A549 (cell line): ENCODE data around the gene ZNF700. TPM values are rescaled to one million over a fixed set of nuclear protein-coding genes. Genes with fewer than 3 reads are reported as not detected.

ENCODE experiments used
- ATAC-seq, 2 experiments: fragments of 200-7000 bp in 1 of 2; fragments of >200 bp in 1 of 2; cut with Nextera tagmentation in 1 of 2; cut with Tn5 transposase in 1 of 2; 3 replicates each; pipeline versions ENCODE4 v1.8.0 to v1.9.1; 2018 to 2020; ENCODE audit warnings: mild to moderate bottlenecking in 1 of 2, moderate library complexity in 1 of 2
- CTCF ChIA-PET: fragments of 300-600 bp; sonication (Branson Sonifier 250); formaldehyde crosslinking; extraction: SDS; loops from one replicate; lab custom pipeline; 2021; ENCODE audit warnings: antibody characterized with exemption, inconsistent platforms; lab: Yijun Ruan, JAX
- POLR2A ChIA-PET: fragments of 350-600 bp; formaldehyde crosslinking; extraction: SDS; loops from one replicate; lab custom pipeline; 2021; ENCODE audit warnings: antibody characterized with exemption, inconsistent platforms; lab: Yijun Ruan, JAX
- DNase-seq, 2 experiments: peaks; one replicate each; pipeline versions ENCODE4 v3.0.0 to v3.0.0-alpha.2; 2011 to 2016; ENCODE audit warnings: low read depth in 1 of 2, low spot score in 1 of 2
- FAIRE-seq: peaks from 2 replicates; lab custom pipeline; 2011; peaks lifted over from hg19 to GRCh38; lab: Jason Lieb, UNC
- H3K27ac ChIP-seq, 2 experiments: fragments of >200 bp; sonication (Bioruptor Twin); formaldehyde crosslinking; 3 replicates each; pipeline ENCODE4 v1.5.1; 2016 to 2017
- H3K4me1 ChIP-seq: fragments of >200 bp; sonication (Bioruptor Twin); formaldehyde crosslinking; 3 replicates; pipeline ENCODE4 v1.6.1; 2016
- H3K4me2 ChIP-seq: fragments of >200 bp; sonication (Bioruptor Twin); formaldehyde crosslinking; 3 replicates; pipeline ENCODE4 v1.6.1; 2016
- H3K4me3 ChIP-seq: fragments of >200 bp; sonication (Bioruptor Twin); formaldehyde crosslinking; 3 replicates; pipeline ENCODE4 v1.5.1; 2016
- H3K9me3 ChIP-seq: fragments of >200 bp; sonication (Bioruptor Twin); formaldehyde crosslinking; 3 replicates; pipeline ENCODE4 v1.6.1; 2016
- BHLHE40 ChIP-seq: IDR thresholded peaks from 2 replicates; pipeline ENCODE4 v1.6.1; 2012; ENCODE audit warnings: low read depth, low read length, inconsistent platforms
- CEBPB ChIP-seq, 2 experiments: fragments of >200 bp in 1 of 2; sonication (Bioruptor Twin) in 1 of 2; formaldehyde crosslinking in 1 of 2; IDR thresholded peaks; 2 replicates each; pipeline ENCODE4 v1.6.1; 2012 to 2016
- EP300 ChIP-seq, 2 experiments: fragments of >200 bp; sonication (Bioruptor Twin); formaldehyde crosslinking; IDR thresholded peaks; 2 replicates in 1 of 2; 3 replicates in 1 of 2; pipeline ENCODE4 v1.6.1; 2016 to 2017
- FOSB ChIP-seq: fragments of 250-450 bp; sonication (Bioruptor Pico); IDR thresholded peaks from 2 replicates; pipeline ENCODE4 v1.5.0; 2020; ENCODE audit warnings: mild to moderate bottlenecking, moderate library complexity
- FOSL2 ChIP-seq, 2 experiments: fragments of 450-650 bp in 1 of 2; fragments of >200 bp in 1 of 2; sonication (Bioruptor Twin) in 1 of 2; formaldehyde crosslinking; IDR thresholded peaks; 2 replicates each; pipeline versions ENCODE4 v1.5.0 to v1.6.1; 2016 to 2020; ENCODE audit warnings: mild to moderate bottlenecking in 1 of 2, moderate library complexity in 1 of 2
- GATA3 ChIP-seq: IDR thresholded peaks from 2 replicates; pipeline ENCODE4 v1.6.1; 2012; ENCODE audit warnings: borderline replicate concordance
- HEYL ChIP-seq: fragments of 250-450 bp; sonication (Bioruptor Pico); IDR thresholded peaks from 2 replicates; pipeline ENCODE4 v1.8.0; 2021; ENCODE audit warnings: mild to moderate bottlenecking, moderate library complexity
- HOXA7 ChIP-seq: fragments of 250-450 bp; sonication (Bioruptor Pico); IDR thresholded peaks from 2 replicates; pipeline ENCODE4 v1.5.0; 2020; ENCODE audit warnings: mild to moderate bottlenecking, moderate library complexity
- HOXB13 ChIP-seq: fragments of 250-450 bp; sonication (Bioruptor Pico); IDR thresholded peaks from 2 replicates; pipeline ENCODE4 v1.5.0; 2020; ENCODE audit warnings: low read depth, mild to moderate bottlenecking, moderate library complexity
- JUNB ChIP-seq: fragments of >200 bp; sonication (Bioruptor Twin); formaldehyde crosslinking; IDR thresholded peaks from 2 replicates; pipeline ENCODE4 v1.6.1; 2016
- NFE2L2 ChIP-seq: fragments of 150-350 bp; conservative IDR thresholded peaks from 2 replicates; pipeline ENCODE4 v1.6.1; 2014; ENCODE audit warnings: low read length
- NPAS2 ChIP-seq: fragments of 250-450 bp; sonication (Bioruptor Pico); IDR thresholded peaks from 2 replicates; pipeline ENCODE4 v1.8.0; 2022; ENCODE audit warnings: mild to moderate bottlenecking, moderate library complexity, borderline replicate concordance
- NR3C1 ChIP-seq: fragments of >200 bp; sonication (Bioruptor Twin); formaldehyde crosslinking; IDR thresholded peaks from 3 replicates; pipeline ENCODE4 v1.6.1; 2017
- POLR2A ChIP-seq: IDR thresholded peaks from 2 replicates; pipeline ENCODE4 v1.6.1; 2012; ENCODE audit warnings: mild to moderate bottlenecking, low read length
- RCOR1 ChIP-seq: fragments of 150-350 bp; IDR thresholded peaks from 2 replicates; pipeline ENCODE4 v1.6.1; 2014; ENCODE audit warnings: antibody characterized with exemption, low read length, low read depth
- RNF2 ChIP-seq: fragments of 200-600 bp; sonication (generic); IDR thresholded peaks from 2 replicates; pipeline ENCODE4 v1.6.1; 2016; ENCODE audit warnings: low read depth, mild to moderate bottlenecking, antibody characterized with exemption, moderate library complexity, borderline replicate concordance
- TFCP2L1 ChIP-seq: fragments of 250-450 bp; sonication (Bioruptor Pico); IDR thresholded peaks from 2 replicates; pipeline ENCODE4 v1.5.0; 2021; ENCODE audit warnings: mild to moderate bottlenecking
- ZFP36 ChIP-seq: fragments of 450-650 bp; IDR thresholded peaks from 2 replicates; pipeline ENCODE4 v1.6.1; 2014; ENCODE audit warnings: borderline replicate concordance; ENCODE audit not compliant: partially characterized antibody
- ZNF302 ChIP-seq: fragments of 250-450 bp; sonication (Bioruptor Pico); IDR thresholded peaks from 2 replicates; pipeline ENCODE4 v1.9.0; 2021; ENCODE audit warnings: inconsistent platforms, mild to moderate bottlenecking, moderate library complexity
- WGBS: methylation state at CpG from one replicate; pipeline ENCODE4 v1.1.6; 2017; ENCODE audit errors: missing lambda C conversion rate; 5-methylcytosine and 5-hydroxymethylcytosine counted together
- polyA plus RNA-seq, 4 experiments: library from polyadenylated mRNA; depleted of rRNA in 3 of 4; stranded (reverse); fragments of >200 nt; fragmentation: RNase III in 1 of 4; extraction: RNeasy Plus Mini Kit Qiagen cat#74134 plus additional on column Dnase treatment in 1 of 4; gene quantifications; 2 replicates in 3 of 4; 3 replicates in 1 of 4; pipeline ENCODE4 v1.2.3, GENCODE V29; 2011 to 2017
- TF ChIP-seq, protein P1 (sequence below): IDR thresholded peaks from 2 replicates; pipeline ENCODE4 v1.6.1; 2012
- TF ChIP-seq, protein P2 (sequence below): fragments of 250-450 bp; sonication (Bioruptor Pico); IDR thresholded peaks from 2 replicates; pipeline ENCODE4 v1.5.0; 2021; ENCODE audit warnings: mild to moderate bottlenecking, moderate library complexity, borderline replicate concordance
- TF ChIP-seq, protein P3 (sequence below): fragments of >200 bp; sonication (Bioruptor Twin); formaldehyde crosslinking; IDR thresholded peaks from 2 replicates; pipeline ENCODE4 v1.6.1; 2016
- TF ChIP-seq, protein P4 (sequence below): IDR thresholded peaks from 2 replicates; pipeline ENCODE4 v1.6.1; 2012; ENCODE audit warnings: low read depth, borderline replicate concordance
- TF ChIP-seq, protein P5 (sequence below): fragments of 250-450 bp; sonication (Bioruptor Pico); IDR thresholded peaks from 2 replicates; pipeline ENCODE4 v1.5.0; 2020; ENCODE audit warnings: low read depth, mild to moderate bottlenecking, moderate library complexity

ZNF700 gene
- polyA plus RNA-seq, 2 of the 4 experiments (the other 2 are of a cell fraction) = 0.30 to 0.43 TPM

DNA sequence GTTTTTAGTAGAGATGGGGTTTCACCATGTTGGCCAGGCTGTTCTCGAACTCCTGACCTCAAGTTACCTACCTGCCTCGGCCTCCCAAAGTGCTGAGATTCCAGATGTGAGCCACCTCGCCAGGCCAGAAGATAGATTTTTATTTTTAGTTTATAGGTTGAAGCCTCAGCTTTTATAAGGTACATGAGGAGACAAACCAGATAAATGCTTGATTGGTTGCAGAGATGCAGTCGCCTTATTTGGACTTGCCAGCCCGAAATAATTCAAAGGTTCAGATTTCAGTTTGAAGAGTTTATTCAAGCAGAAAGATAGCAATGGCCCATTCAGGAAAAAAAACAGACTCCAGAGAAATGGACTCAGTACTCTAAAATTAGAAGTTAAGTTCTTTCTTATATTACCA is 34.3 kb upstream of the ZNF700 start:
- Histone ChIP-seq H3K27ac (no peak overlapping the region), H3K4me2 (no peak overlapping the region), H3K4me3 (no peak overlapping the region)
- POLR2A ChIA-PET = no interaction called here
- WGBS = 4% methylated on average over 5 of the region's 5 CpGs
- TF ChIP-seq NFE2L2 (no peak), FOSL2 (IDR thresholded peaks at IDR 0.05) (no peak), FOSL2 (CRISPR knock-in tag; IDR thresholded peaks at IDR 0.05) (no peak), RCOR1 (no peak), TFCP2L1 (no peak), HOXB13 (no peak), NPAS2 (CRISPR knock-in tag) (no peak), FOSB (CRISPR knock-in tag) (no peak), JUNB (no peak), RNF2 (no peak), CEBPB (IDR thresholded peaks at IDR 0.05) (no peak), HOXA7 (CRISPR knock-in tag) (no peak), HEYL (CRISPR knock-in tag) (no peak)
- TF ChIP-seq, protein P1, sequence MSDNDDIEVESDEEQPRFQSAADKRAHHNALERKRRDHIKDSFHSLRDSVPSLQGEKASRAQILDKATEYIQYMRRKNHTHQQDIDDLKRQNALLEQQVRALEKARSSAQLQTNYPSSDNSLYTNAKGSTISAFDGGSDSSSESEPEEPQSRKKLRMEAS = no peak
- TF ChIP-seq, protein P2, sequence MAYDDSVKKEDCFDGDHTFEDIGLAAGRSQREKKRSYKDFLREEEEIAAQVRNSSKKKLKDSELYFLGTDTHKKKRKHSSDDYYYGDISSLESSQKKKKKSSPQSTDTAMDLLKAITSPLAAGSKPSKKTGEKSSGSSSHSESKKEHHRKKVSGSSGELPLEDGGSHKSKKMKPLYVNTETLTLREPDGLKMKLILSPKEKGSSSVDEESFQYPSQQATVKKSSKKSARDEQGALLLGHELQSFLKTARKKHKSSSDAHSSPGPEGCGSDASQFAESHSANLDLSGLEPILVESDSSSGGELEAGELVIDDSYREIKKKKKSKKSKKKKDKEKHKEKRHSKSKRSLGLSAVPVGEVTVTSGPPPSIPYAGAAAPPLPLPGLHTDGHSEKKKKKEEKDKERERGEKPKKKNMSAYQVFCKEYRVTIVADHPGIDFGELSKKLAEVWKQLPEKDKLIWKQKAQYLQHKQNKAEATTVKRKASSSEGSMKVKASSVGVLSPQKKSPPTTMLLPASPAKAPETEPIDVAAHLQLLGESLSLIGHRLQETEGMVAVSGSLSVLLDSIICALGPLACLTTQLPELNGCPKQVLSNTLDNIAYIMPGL (CRISPR knock-in tag) = no peak
- TF ChIP-seq, protein P3, sequence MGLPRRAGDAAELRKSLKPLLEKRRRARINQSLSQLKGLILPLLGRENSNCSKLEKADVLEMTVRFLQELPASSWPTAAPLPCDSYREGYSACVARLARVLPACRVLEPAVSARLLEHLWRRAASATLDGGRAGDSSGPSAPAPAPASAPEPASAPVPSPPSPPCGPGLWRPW = no peak
- TF ChIP-seq, protein P4, sequence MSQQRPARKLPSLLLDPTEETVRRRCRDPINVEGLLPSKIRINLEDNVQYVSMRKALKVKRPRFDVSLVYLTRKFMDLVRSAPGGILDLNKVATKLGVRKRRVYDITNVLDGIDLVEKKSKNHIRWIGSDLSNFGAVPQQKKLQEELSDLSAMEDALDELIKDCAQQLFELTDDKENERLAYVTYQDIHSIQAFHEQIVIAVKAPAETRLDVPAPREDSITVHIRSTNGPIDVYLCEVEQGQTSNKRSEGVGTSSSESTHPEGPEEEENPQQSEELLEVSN = no peak
- TF ChIP-seq, all 56 proteins: peak for 0
- Histone ChIP-seq H3K9me3 (no peaks in the 10 kb centered on the region), H3K4me1 (no peaks in the 10 kb centered on the region)
- no peak for FAIRE-seq
- no peak for DNase-seq
- no peak for ATAC-seq
- CTCF ChIA-PET = no interaction called here

DNA sequence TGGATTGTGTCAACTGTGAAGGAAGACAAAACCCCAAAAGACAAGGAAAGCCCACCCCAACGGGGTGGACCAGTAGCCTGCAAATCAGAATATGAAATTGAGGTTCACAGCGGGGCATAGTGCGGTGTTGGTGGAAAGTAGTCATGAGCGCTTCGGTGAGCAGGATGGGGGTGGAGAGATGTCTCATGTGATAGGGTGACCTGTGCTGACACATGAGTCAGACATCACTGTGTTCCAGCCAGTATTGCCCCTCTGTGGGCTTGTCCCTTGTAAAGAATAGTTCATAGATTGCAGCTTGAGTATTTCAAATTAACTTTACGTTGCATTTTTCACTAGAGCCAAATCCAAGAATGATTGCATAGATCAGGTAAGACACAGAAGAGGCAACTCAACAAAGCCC is 30.1 kb upstream of the ZNF700 start:
- CTCF ChIA-PET = interaction anchor here (0.5 kb wide), 1 partner anchor 505 kb away, joined by 3 read pairs; no protein-coding TSS in a partner anchor
- Histone ChIP-seq H3K4me3 (no peak overlapping the region), H3K4me1 (no peaks in the 10 kb centered on the region), H3K9me3 (no peaks in the 10 kb centered on the region), H3K4me2 (no peak overlapping the region), H3K27ac (no peak overlapping the region)
- FAIRE-seq (no peak), DNase-seq (no peak), ATAC-seq (no peak)
- WGBS = 34% methylated on average over 6 of the region's 6 CpGs
- TF ChIP-seq NR3C1 (no peak), BHLHE40 (no peak), HOXB13 (no peak), POLR2A (no peak), EP300 (IDR thresholded peaks at IDR 0.05) (no peak), GATA3 (no peak), NPAS2 (CRISPR knock-in tag) (no peak), ZFP36 (no peak), ZNF302 (CRISPR knock-in tag) (no peak)
- TF ChIP-seq, protein P5, sequence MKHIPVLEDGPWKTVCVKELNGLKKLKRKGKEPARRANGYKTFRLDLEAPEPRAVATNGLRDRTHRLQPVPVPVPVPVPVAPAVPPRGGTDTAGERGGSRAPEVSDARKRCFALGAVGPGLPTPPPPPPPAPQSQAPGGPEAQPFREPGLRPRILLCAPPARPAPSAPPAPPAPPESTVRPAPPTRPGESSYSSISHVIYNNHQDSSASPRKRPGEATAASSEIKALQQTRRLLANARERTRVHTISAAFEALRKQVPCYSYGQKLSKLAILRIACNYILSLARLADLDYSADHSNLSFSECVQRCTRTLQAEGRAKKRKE (CRISPR knock-in tag) = no peak
- POLR2A ChIA-PET = no interaction called here
